SK-N-MC (cell line): ENCODE data around the gene DYNC1LI1.

Experiments
- DNase-seq: peaks from one replicate; pipeline ENCODE4 v3.0.0-alpha.2; 2011; ENCODE audit warnings: low read depth, low spot score
- H3K27ac ChIP-seq: fragments of 200-600 bp; sonication (generic); 2 replicates; pipeline ENCODE4 v1.5.1; 2016; ENCODE audit warnings: mixed run types
- H3K36me3 ChIP-seq: fragments of 200-600 bp; sonication (generic); 2 replicates; pipeline ENCODE4 v1.6.1; 2017; ENCODE audit warnings: antibody characterized with exemption, low read length, mixed read lengths; ENCODE audit not compliant: insufficient read depth
- H3K4me3 ChIP-seq: fragments of 200-600 bp; sonication (generic); 2 replicates; pipeline ENCODE4 v1.5.1; 2016
- H3K9ac ChIP-seq: fragments of 200-600 bp; sonication (generic); 2 replicates; pipeline ENCODE4 v1.8.0; 2017; ENCODE audit warnings: mixed run types, mixed read lengths; ENCODE audit not compliant: insufficient read length
- H3K9me3 ChIP-seq: fragments of 200-600 bp; sonication (generic); 2 replicates; pipeline ENCODE4 v1.6.1; 2017; ENCODE audit warnings: low read depth, mild to moderate bottlenecking, antibody characterized with exemption, low read length, moderate library complexity, mixed read lengths
- EZH2 ChIP-seq: fragments of 200-600 bp; sonication (generic); IDR thresholded peaks from one replicate; pipeline ENCODE4 v1.6.1; 2017; ENCODE audit warnings: antibody characterized with exemption
- FOXP2 ChIP-seq: optimal IDR thresholded peaks from 2 replicates; pipeline ENCODE3; 2011; ENCODE audit warnings: mild to moderate bottlenecking, moderate library complexity; ENCODE audit not compliant: insufficient read depth; ENCODE audit errors: extremely low read length, control extremely low read depth
- POLR2AphosphoS5 ChIP-seq: IDR thresholded peaks from 2 replicates; pipeline ENCODE4 v1.6.1; 2012; ENCODE audit warnings: mild to moderate bottlenecking, low read depth, low read length, borderline replicate concordance

The DYNC1LI1 gene

DNA sequence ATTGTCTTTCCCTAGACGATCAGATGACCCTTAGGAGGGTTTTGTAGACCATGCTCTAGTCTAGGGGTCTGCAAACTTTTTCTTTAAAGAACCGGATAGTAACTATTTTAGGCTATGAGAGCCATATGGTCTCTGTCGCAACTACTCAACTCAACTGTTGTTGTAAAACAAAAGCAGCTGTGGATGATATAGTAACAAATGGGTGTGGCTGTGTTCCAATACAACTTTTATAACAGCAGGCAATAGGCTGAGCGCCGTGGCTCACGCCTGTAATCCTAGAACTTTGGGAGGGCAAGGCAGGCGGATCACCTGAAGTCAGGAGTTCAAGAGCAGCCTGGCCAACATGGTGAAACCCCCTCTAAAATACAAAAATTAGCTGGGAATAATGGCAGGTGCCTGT is 61.9 kb downstream of the DYNC1LI1 start:
- Histone ChIP-seq H3K9ac (no peak overlapping the region), H3K27ac (no peak overlapping the region)
- no peak for DNase-seq

DNA sequence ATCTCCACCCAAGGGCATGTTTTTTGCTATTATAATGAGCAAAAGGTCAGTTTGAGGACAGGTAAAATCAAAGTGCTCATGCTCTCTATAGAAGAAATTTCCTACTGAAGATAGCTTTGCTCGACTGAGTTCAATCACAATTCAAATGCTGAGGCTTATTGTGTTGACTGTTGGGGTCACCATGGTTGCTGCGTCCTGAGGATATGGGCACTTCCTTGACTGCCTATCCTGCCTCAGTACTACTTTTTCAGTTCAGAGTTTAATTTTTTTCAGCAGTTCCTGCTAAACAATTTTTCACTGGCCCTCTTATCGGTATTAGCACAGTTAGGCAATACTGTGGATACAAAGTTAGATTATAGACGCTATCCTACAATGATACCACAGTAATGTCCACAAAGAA is 64.2 kb downstream of the DYNC1LI1 start:
- Histone ChIP-seq H3K27ac (no peak overlapping the region), H3K36me3 (no peaks in the 10 kb centered on the region), H3K9me3 (no peaks in the 10 kb centered on the region), H3K4me3 (no peak overlapping the region), H3K9ac (no peak overlapping the region)
- DNase-seq: no peak
- TF ChIP-seq EZH2: no peak
- no peak for TF ChIP-seq POLR2AphosphoS5
- no peak for TF ChIP-seq FOXP2

More for the DNA sequence above, 61.9 kb downstream of the DYNC1LI1 start:
- no peak for TF ChIP-seq POLR2AphosphoS5
- TF ChIP-seq EZH2: no peak
- H3K4me3 ChIP-seq: no peak overlapping the region
- H3K9me3 ChIP-seq: no peaks in the 10 kb centered on the region
- no peaks in the 10 kb centered on the region for H3K36me3 ChIP-seq

DNA sequence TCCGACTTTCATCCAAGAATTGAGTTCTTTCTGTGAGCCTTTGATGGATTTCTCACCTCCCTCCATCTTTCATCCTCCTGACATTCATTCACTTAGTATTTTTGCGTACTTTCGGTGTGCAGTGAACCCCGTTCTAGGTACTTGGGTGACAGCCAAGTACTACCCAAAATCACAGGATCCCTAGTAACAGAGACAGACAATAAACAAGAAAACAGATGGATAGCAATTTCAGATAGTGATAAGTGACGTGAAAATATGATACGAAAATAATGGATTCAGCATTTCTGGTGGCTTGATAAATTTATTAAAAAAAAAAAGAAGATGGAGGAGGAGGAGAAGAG is 67.7 kb downstream of the DYNC1LI1 start:
- no peaks in the 10 kb centered on the region for H3K9me3 ChIP-seq
- H3K27ac ChIP-seq: no peak overlapping the region
- H3K36me3 ChIP-seq: no peaks in the 10 kb centered on the region
- H3K4me3 ChIP-seq: peak overlapping the region; percentile 82
- TF ChIP-seq FOXP2 (no peak), POLR2AphosphoS5 (0 out of 2 replicates have a peak, but pooled peaks have one; percentile 3)
- H3K9ac ChIP-seq: peak overlapping the region; percentile 47
- no peak for DNase-seq

DNA sequence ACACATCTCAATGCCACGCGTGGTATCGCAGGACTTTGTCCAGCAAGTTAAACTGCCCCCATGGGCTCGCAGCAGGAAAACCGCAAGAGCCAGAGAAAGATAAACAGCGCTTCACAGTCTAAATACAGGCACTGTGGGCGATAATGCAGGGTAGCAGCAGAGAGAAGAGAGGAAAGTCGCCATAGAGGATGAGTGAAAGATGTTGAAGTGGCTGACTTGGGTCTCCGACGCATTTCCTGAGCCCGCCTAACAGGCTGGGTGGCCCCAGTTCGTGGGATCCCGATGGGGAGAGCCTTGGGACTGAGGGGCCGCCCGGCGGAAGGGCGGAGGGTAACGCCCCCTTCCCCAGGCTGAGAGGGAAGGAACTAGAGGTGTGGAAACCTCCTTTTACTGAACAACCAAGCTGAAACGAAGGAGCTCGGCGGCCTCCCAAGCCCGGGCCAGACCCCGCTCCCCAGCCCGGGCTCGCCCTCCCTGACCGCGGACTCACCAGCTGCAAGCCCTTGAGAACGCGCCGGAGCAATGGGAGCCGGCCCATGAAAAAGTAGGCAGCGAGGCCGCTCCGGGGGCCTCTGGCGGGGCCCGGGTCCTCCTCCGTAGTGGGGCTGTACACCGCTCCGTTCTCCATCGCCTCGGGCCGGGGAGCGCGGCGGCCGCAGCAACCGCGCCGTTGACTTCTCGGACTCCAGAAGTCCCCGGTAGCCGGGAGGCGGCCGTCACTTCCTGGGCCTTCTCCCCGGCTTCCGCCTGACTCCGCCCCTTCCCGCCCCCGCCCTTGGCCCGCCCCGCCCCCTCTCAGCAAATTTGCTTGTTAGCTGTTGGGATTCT is 68.3 kb downstream of the DYNC1LI1 start, which contains the start of gene CMTM6:
Gene CMTM6, minus strand, starts transcription at position 735 of the 828 bp plus-strand sequence. Its CDS starts 107 bp downstream, at position 628.
- H3K4me3 ChIP-seq: peak within 1 kb of the TSS; percentile 82
- no peak within 1 kb of the TSS for H3K27ac ChIP-seq
- H3K36me3 ChIP-seq: no peaks in the 10 kb centered on the region
- H3K9ac ChIP-seq: peak within 1 kb of the TSS; percentile 67
- DNase-seq: no peak
- H3K9me3 ChIP-seq: no peaks in the 10 kb centered on the region
- TF ChIP-seq FOXP2: no peak
- TF ChIP-seq POLR2AphosphoS5: peak; percentile 62; the same call in 1 of the 2 replicates
- no peak for TF ChIP-seq EZH2

GRCh38 chr3:32501783-32502117 is 68.9 kb downstream of the DYNC1LI1 start:
- H3K9me3 ChIP-seq: no peaks in the 10 kb centered on the region
- H3K4me3 ChIP-seq: peak overlapping the region; percentile 82
- TF ChIP-seq EZH2 (no peak), FOXP2 (no peak), POLR2AphosphoS5 (no peak)
- H3K36me3 ChIP-seq: no peaks in the 10 kb centered on the region
- no peak for DNase-seq
- H3K27ac ChIP-seq: no peak overlapping the region
- H3K9ac ChIP-seq: peak overlapping the region; percentile 67

- TF ChIP-seq POLR2AphosphoS5 (no peak), FOXP2 (no peak), EZH2 (no peak)
Observed at GRCh38 chr3:32500880-32501782, 69.5 kb downstream of the DYNC1LI1 start.

DNA sequence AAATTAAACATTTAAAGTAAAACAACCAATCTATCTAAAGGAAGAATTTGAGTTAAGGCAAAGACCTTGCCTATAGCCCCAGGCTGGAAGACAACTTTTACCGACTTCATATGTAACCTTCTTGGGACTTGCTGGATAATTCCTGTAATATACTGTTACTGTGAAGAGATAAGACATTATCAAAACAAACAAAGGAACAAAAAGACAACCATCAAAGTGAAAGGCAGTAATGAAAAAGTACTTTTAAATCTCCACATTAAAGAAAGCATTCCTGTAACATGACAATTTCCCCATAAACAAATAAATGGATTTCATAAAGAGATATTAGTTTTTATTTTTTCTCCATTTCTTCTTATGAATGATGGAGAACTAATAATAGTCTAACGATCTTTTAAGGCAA is 70.4 kb downstream of the DYNC1LI1 start:
- no peaks in the 10 kb centered on the region for H3K9me3 ChIP-seq
- TF ChIP-seq FOXP2 (no peak), EZH2 (no peak), POLR2AphosphoS5 (no peak)
- no peak for DNase-seq
- H3K4me3 ChIP-seq: no peak overlapping the region
- no peak overlapping the region for H3K9ac ChIP-seq
- no peaks in the 10 kb centered on the region for H3K36me3 ChIP-seq
- H3K27ac ChIP-seq: no peak overlapping the region

More at GRCh38 chr3:32500880-32501782, 69.5 kb downstream of the DYNC1LI1 start:
- no peak overlapping the region for H3K9ac ChIP-seq
- H3K4me3 ChIP-seq: peak overlapping the region; percentile 82
- no peak for DNase-seq
- H3K27ac ChIP-seq: no peak overlapping the region
- H3K36me3 ChIP-seq: no peaks in the 10 kb centered on the region
- no peaks in the 10 kb centered on the region for H3K9me3 ChIP-seq

DNA sequence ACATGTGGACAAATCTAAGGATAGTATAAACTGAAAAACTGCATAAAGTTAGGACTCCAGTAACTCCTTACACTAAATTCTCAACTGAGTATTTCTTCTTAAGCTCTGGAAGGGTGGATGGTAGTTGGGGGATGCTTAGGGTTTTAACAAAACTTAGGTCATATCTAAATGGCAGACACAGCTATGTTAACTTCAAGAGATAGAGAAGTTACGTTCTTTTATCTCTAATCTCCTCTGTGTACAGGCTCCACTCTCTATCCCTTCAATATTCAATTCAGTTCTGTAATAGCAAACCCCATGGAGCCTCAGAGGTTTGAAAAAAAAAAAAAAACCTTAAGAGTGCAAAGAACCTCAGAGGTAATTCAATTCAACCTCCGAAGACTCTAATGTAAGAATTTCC is 71.1 kb downstream of the DYNC1LI1 start:
- H3K36me3 ChIP-seq: no peaks in the 10 kb centered on the region
- TF ChIP-seq FOXP2: no peak
- TF ChIP-seq EZH2: no peak
- TF ChIP-seq POLR2AphosphoS5: no peak
- H3K9ac ChIP-seq: no peak overlapping the region
- H3K9me3 ChIP-seq: no peaks in the 10 kb centered on the region
- H3K27ac ChIP-seq: no peak overlapping the region
- DNase-seq: no peak
- no peak overlapping the region for H3K4me3 ChIP-seq
